SH-SY5Y (cell line): ENCODE data around the gene FOXJ3.

Experiments used
- GATA2 ChIP-seq: IDR thresholded peaks from 2 replicates; pipeline ENCODE4 v1.6.1; 2011; ENCODE audit warnings: mild to moderate bottlenecking, low read depth, low read length
- GATA3 ChIP-seq: IDR thresholded peaks from 2 replicates; pipeline ENCODE4 v1.6.1; 2011; ENCODE audit warnings: low read depth, mild to moderate bottlenecking, low read length, moderate library complexity

DNA sequence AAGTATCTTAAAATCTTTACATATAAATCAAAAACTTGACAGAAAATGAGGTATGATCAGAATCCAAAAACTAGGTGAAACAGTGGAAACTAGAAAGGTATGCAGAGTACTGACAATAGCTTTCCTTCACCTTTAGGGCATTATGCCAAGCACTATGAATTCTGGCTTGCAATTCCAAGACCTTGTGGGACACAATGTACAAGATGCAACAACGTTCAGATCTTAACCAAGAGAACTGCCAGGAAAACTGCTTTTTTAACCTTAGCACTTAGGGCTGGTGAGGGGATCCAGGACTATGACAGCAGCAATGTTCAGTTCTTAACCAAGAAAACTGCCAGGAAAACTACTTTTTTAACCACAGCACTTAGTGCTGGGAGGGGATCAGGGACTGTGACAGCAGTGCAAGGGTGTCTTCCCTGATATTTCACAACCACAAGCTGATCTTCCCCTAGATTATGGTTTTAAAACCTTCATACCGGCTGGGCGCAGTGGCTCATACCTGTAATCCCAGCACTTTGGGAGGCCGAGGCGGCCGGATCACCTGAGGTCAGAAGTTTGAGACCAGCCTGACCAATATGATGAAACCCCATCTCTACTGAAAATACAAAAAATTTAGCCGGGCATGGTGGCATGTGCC is 22.3 kb downstream of the FOXJ3 start:
- TF ChIP-seq GATA2 (no peak), GATA3 (no peak)
